Stimulated activated CD4-positive, alpha-beta T cell treated with anti-CD3 and anti-CD28 coated beads, TNF-alpha, amount 100 ng/mL, for 1 hour (primary cell): Measurements from ENCODE around the gene ZP4.
"Not testable (repeated sequence)": the region's sequence is repeated elsewhere in the genome, so short reads cannot be mapped to it uniquely, and the experiment has no call there.

Experiments used
- DNase-seq, 3 donors: peaks; one replicate each; pipeline ENCODE4 v3.0.0-alpha.2; 2020; ENCODE audit warnings: low read depth in 3 of 3, low spot score in 1 of 3

Gene ZP4

GRCh38 chr1:237877631-237878030, 13.1 kb downstream of the ZP4 start:
- no peak for DNase-seq

GRCh38 chr1:237875291-237875690, 15.4 kb downstream of the ZP4 start:
- no peak for DNase-seq

GRCh38 chr1:237873487-237874211, 17.1 kb downstream of the ZP4 start:
- no peak for DNase-seq

GRCh38 chr1:237868817-237869600, 21.7 kb downstream of the ZP4 start:
- no peak for DNase-seq

- no peak for DNase-seq
Measured at GRCh38 chr1:237867380-237867888, 23.3 kb downstream of the ZP4 start.

GRCh38 chr1:237864338-237865244, 26.1 kb downstream of the ZP4 start:
- no peak for DNase-seq

GRCh38 chr1:237863234-237863633, 27.5 kb downstream of the ZP4 start:
- DNase-seq = no peak

GRCh38 chr1:237861944-237862343, 28.8 kb downstream of the ZP4 start:
- DNase-seq = no peak

GRCh38 chr1:237858992-237859391, 31.7 kb downstream of the ZP4 start:
- no peak for DNase-seq

GRCh38 chr1:237857455-237857854, 33.3 kb downstream of the ZP4 start:
- DNase-seq = no peak

GRCh38 chr1:237852342-237852741, 38.4 kb downstream of the ZP4 start:
- no peak for DNase-seq

- DNase-seq = no peak
Measured at GRCh38 chr1:237851210-237851845, 39.4 kb downstream of the ZP4 start.

- not testable (repeated sequence) for DNase-seq
Measured at GRCh38 chr1:237843516-237843915, 47.2 kb downstream of the ZP4 start.

GRCh38 chr1:237841485-237841884, 49.2 kb downstream of the ZP4 start:
- no peak for DNase-seq

- no peak for DNase-seq
Measured at GRCh38 chr1:237838904-237839534, 51.7 kb downstream of the ZP4 start.

- no peak for DNase-seq
Measured at GRCh38 chr1:237838320-237838719, 52.4 kb downstream of the ZP4 start.

GRCh38 chr1:237834461-237834860, 56.3 kb downstream of the ZP4 start:
- DNase-seq = no peak

GRCh38 chr1:237834048-237834447, 56.7 kb downstream of the ZP4 start:
- no peak for DNase-seq

GRCh38 chr1:237832858-237833257, 57.9 kb downstream of the ZP4 start:
- DNase-seq = no peak
